SK-N-SH (cell line): ENCODE results near the gene TAOK1. TPM values are rescaled to one million over a fixed set of nuclear protein-coding genes. Genes with fewer than 3 reads are reported as not detected.

Experiments
- CTCF ChIA-PET: fragments of 300-600, 350-600 bp; formaldehyde crosslinking; extraction: SDS; loops from one replicate; lab custom pipeline; 2021; lab: Yijun Ruan, JAX
- POLR2A ChIA-PET: fragments of 350-600 bp; sonication (Branson Sonifier 250); formaldehyde crosslinking; extraction: SDS; loops from one replicate; lab custom pipeline; 2020; ENCODE audit warnings: antibody characterized with exemption, inconsistent platforms; lab: Yijun Ruan, JAX
- DNase-seq: peaks from one replicate; pipeline ENCODE4 v3.0.0; 2012
- H2AFZ ChIP-seq: fragments of 200-600 bp; sonication (generic); 2 replicates; pipeline ENCODE4 v1.8.1; 2016; ENCODE audit warnings: antibody characterized with exemption, mild to moderate bottlenecking, low read depth
- H3F3A ChIP-seq: fragments of 200-600 bp; sonication (generic); replicated peaks from 2 replicates; pipeline ENCODE3; 2016; ENCODE audit warnings: antibody characterized with exemption, mild to moderate bottlenecking; ENCODE audit not compliant: insufficient read depth
- H3K27ac ChIP-seq, 2 experiments: fragments of 200-500 bp in 1 of 2; fragments of 200-600 bp in 1 of 2; sonication (Bioruptor generic) in 1 of 2; sonication (generic), shearing (Covaris generic) in 1 of 2; 2 replicates each; pipeline versions ENCODE4 v1.5.1 to v1.6.1; 2014 to 2016; ENCODE audit warnings: low read depth in 2 of 2, inconsistent platforms in 1 of 2, low read length in 1 of 2, mild to moderate bottlenecking in 1 of 2, mixed read lengths in 1 of 2
- H3K27me3 ChIP-seq: fragments of 200-600 bp; sonication (generic), shearing (Covaris generic); 2 replicates; pipeline ENCODE4 v1.6.1; 2016; ENCODE audit warnings: mixed run types; ENCODE audit not compliant: insufficient read depth
- H3K36me3 ChIP-seq, 2 experiments: fragments of 200-500 bp in 1 of 2; fragments of 200-600 bp in 1 of 2; sonication (Bioruptor generic) in 1 of 2; sonication (generic) in 1 of 2; replicated peaks in 1 of 2; 2 replicates each; pipeline versions ENCODE3 to v1.5.1; 2014 to 2016; ENCODE audit warnings: low read length in 1 of 2, mild to moderate bottlenecking in 1 of 2; ENCODE audit not compliant: insufficient read depth in 2 of 2, control insufficient read depth in 1 of 2
- H3K4me1 ChIP-seq, 2 experiments: fragments of 200-500 bp in 1 of 2; fragments of 200-600 bp in 1 of 2; sonication (Bioruptor generic) in 1 of 2; sonication (generic), shearing (Covaris generic) in 1 of 2; 2 replicates each; pipeline versions ENCODE4 v1.5.1 to v1.6.1; 2014 to 2016; ENCODE audit warnings: low read depth in 1 of 2, low read length in 1 of 2, mixed run types in 1 of 2; ENCODE audit not compliant: insufficient read depth in 2 of 2, control insufficient read depth in 1 of 2
- H3K4me2 ChIP-seq: fragments of 200-600 bp; sonication (generic), shearing (Covaris generic); 2 replicates; pipeline ENCODE4 v1.6.1; 2017; ENCODE audit warnings: mixed run types
- H3K4me3 ChIP-seq, 2 experiments: fragments of 200-500 bp in 1 of 2; fragments of 200-600 bp in 1 of 2; sonication (Bioruptor generic) in 1 of 2; sonication (generic), shearing (Covaris generic) in 1 of 2; 2 replicates each; pipeline versions ENCODE4 v1.5.1 to v1.8.1; 2014 to 2016; ENCODE audit warnings: low read depth in 2 of 2, inconsistent platforms in 1 of 2, low read length in 1 of 2, mild to moderate bottlenecking in 1 of 2, mixed read lengths in 1 of 2, moderate library complexity in 1 of 2
- H3K79me2 ChIP-seq: fragments of 200-600 bp; sonication (generic); 2 replicates; pipeline ENCODE4 v1.8.1; 2017; ENCODE audit warnings: mild to moderate bottlenecking; ENCODE audit not compliant: insufficient read depth
- H3K9ac ChIP-seq: fragments of 200-600 bp; sonication (generic); 2 replicates; pipeline ENCODE4 v1.6.1; 2017; ENCODE audit warnings: mixed run types
- H3K9me2 ChIP-seq: fragments of 200-600 bp; sonication (generic); 2 replicates; pipeline ENCODE4 v1.6.1; 2017; ENCODE audit warnings: mixed run types
- H3K9me3 ChIP-seq: fragments of 200-600 bp; sonication (generic); 2 replicates; pipeline ENCODE4 v1.6.1; 2017; ENCODE audit warnings: mixed run types, mild to moderate bottlenecking, moderate library complexity
- H4K20me1 ChIP-seq: fragments of 200-600 bp; sonication (generic); 2 replicates; pipeline ENCODE4 v1.6.1; 2017; ENCODE audit warnings: mild to moderate bottlenecking, mixed run types; ENCODE audit not compliant: insufficient read depth
- FOXJ3 ChIP-seq: sonication (generic); formaldehyde crosslinking; IDR thresholded peaks from 2 replicates; pipeline ENCODE4 v1.5.1; 2020; ENCODE audit warnings: mild to moderate bottlenecking, missing genetic modification reagents
- FOXM1 ChIP-seq: IDR thresholded peaks from 2 replicates; pipeline ENCODE4 v1.4.0; 2012; ENCODE audit warnings: low read depth, mild to moderate bottlenecking
- IRF3 ChIP-seq: fragments of 150-350 bp; IDR thresholded peaks from 2 replicates; pipeline ENCODE4 v1.6.1; 2016; ENCODE audit warnings: mild to moderate bottlenecking, low read depth, low read length
- JUND ChIP-seq: IDR thresholded peaks from 2 replicates; pipeline ENCODE4 v1.4.0; 2012
- NFIC ChIP-seq: IDR thresholded peaks from 2 replicates; pipeline ENCODE4 v1.4.0; 2012; ENCODE audit warnings: borderline replicate concordance
- NRF1 ChIP-seq: IDR thresholded peaks from 2 replicates; pipeline ENCODE4 v1.6.1; 2012; ENCODE audit warnings: low read depth, mild to moderate bottlenecking, low read length
- RAD21 ChIP-seq: IDR thresholded peaks from 2 replicates; pipeline ENCODE4 v1.6.1; 2012; ENCODE audit warnings: mild to moderate bottlenecking, low read length
- RCOR1 ChIP-seq: fragments of 150-350 bp; IDR thresholded peaks from 2 replicates; pipeline ENCODE4 v1.6.1; 2017; ENCODE audit warnings: antibody characterized with exemption, low read length
- SMC3 ChIP-seq: IDR thresholded peaks from 2 replicates; pipeline ENCODE4 v1.6.1; 2012; ENCODE audit warnings: low read depth, low read length, improper control_type of control experiment
- TCF12 ChIP-seq: IDR thresholded peaks from 2 replicates; pipeline ENCODE4 v1.4.0; 2012
- YY1 ChIP-seq: IDR thresholded peaks from 2 replicates; pipeline ENCODE4 v1.4.0; 2012; ENCODE audit warnings: low read depth, mild to moderate bottlenecking
- WGBS: methylation state at CpG from one replicate; pipeline ENCODE4 v1.1.6; 2017; ENCODE audit warnings: low lambda C conversion rate; 5-methylcytosine and 5-hydroxymethylcytosine counted together
- polyA plus RNA-seq, 3 experiments: library from polyadenylated mRNA; depleted of rRNA; stranded (reverse); fragments of >200 nt; gene quantifications; 2 replicates each; pipeline ENCODE4 v1.2.3, GENCODE V29; 2012
- TF ChIP-seq, protein P1 (sequence below): fragments of 200-600 bp; sonication (generic); IDR thresholded peaks from 2 replicates; pipeline ENCODE4 v1.6.1; 2017; ENCODE audit warnings: antibody characterized with exemption, mild to moderate bottlenecking, moderate library complexity
- TF ChIP-seq, protein P2 (sequence below): IDR thresholded peaks from 2 replicates; pipeline ENCODE4 v1.4.0; 2012; ENCODE audit warnings: low read depth
- TF ChIP-seq, protein P3 (sequence below): IDR thresholded peaks from 2 replicates; pipeline ENCODE4; 2012
- TF ChIP-seq, protein P4 (sequence below): fragments of 150-350 bp; IDR thresholded peaks from 2 replicates; pipeline ENCODE4 v1.6.1; 2017; ENCODE audit warnings: antibody characterized with exemption, low read length, low read depth, borderline replicate concordance

The TAOK1 gene
- polyA plus RNA-seq, 1 of the 3 experiments (the other 2 are of a cell fraction), result 5.9 TPM

DNA sequence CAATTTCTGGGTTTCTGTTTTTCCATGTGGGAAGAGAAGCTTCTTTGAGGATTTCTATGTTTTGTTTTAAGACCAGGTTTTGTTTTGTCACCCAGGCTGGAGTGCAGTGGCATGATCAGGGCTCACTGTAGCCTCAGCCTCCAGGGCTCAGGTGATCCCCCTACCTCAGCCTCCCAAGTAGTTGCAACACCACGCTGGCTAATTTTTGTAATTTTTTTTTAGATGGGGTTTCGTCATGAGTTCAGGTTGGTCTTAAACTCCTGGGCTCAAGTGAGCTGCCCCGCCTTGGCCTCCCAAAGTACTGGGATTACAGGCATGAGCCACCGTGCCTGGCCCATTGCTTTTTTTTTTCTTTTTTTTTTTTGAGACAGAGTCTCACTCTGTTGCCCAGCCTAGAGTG, 25.5 kb upstream of the TAOK1 start:
- ChIA-PET CTCF (interaction anchor here (1.2 kb wide), 1 partner anchor 74 kb away, joined by 4 read pairs; no protein-coding TSS in a partner anchor), POLR2A (interaction anchor here (0.8 kb wide), 1 partner anchor 26 kb away, joined by 3 read pairs; the partner anchor contains the start of gene TAOK1)
- Histone ChIP-seq H3K4me1 (no peaks in the 10 kb centered on the region; a peak in 1 of 4 replicates), H3K4me3 (no peak overlapping the region), H3K36me3 (no peaks in the 10 kb centered on the region), H3K27me3 (no peaks in the 10 kb centered on the region), H3K27ac (no peak overlapping the region), H3K4me2 (no peak overlapping the region), H2AFZ (no peak overlapping the region), H3K79me2 (no peaks in the 10 kb centered on the region), H3K9ac (no peak overlapping the region), H3K9me2 (no peaks in the 10 kb centered on the region), H3K9me3 (no peaks in the 10 kb centered on the region), H4K20me1 (no peaks in the 10 kb centered on the region), H3F3A (peaks cover 6% of the 10 kb centered on the region)
- 84% methylated on average over 4 of the region's 4 CpGs for WGBS
- DNase-seq, result no peak
- TF ChIP-seq IRF3 (no peak), FOXM1 (no peak), NFIC (no peak), RCOR1 (no peak), TCF12 (no peak), RAD21 (no peak), JUND (no peak), YY1 (no peak), NRF1 (no peak), SMC3 (no peak), FOXJ3 (CRISPR knock-in tag) (no peak)
- TF ChIP-seq, protein P1, sequence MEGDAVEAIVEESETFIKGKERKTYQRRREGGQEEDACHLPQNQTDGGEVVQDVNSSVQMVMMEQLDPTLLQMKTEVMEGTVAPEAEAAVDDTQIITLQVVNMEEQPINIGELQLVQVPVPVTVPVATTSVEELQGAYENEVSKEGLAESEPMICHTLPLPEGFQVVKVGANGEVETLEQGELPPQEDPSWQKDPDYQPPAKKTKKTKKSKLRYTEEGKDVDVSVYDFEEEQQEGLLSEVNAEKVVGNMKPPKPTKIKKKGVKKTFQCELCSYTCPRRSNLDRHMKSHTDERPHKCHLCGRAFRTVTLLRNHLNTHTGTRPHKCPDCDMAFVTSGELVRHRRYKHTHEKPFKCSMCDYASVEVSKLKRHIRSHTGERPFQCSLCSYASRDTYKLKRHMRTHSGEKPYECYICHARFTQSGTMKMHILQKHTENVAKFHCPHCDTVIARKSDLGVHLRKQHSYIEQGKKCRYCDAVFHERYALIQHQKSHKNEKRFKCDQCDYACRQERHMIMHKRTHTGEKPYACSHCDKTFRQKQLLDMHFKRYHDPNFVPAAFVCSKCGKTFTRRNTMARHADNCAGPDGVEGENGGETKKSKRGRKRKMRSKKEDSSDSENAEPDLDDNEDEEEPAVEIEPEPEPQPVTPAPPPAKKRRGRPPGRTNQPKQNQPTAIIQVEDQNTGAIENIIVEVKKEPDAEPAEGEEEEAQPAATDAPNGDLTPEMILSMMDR, result no peak
- TF ChIP-seq, protein P2, sequence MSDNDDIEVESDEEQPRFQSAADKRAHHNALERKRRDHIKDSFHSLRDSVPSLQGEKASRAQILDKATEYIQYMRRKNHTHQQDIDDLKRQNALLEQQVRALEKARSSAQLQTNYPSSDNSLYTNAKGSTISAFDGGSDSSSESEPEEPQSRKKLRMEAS, result no peak
- TF ChIP-seq, protein P3, sequence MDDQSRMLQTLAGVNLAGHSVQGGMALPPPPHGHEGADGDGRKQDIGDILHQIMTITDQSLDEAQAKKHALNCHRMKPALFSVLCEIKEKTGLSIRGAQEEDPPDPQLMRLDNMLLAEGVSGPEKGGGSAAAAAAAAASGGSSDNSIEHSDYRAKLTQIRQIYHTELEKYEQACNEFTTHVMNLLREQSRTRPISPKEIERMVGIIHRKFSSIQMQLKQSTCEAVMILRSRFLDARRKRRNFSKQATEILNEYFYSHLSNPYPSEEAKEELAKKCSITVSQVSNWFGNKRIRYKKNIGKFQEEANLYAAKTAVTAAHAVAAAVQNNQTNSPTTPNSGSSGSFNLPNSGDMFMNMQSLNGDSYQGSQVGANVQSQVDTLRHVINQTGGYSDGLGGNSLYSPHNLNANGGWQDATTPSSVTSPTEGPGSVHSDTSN, result no peak
- TF ChIP-seq, protein P4, sequence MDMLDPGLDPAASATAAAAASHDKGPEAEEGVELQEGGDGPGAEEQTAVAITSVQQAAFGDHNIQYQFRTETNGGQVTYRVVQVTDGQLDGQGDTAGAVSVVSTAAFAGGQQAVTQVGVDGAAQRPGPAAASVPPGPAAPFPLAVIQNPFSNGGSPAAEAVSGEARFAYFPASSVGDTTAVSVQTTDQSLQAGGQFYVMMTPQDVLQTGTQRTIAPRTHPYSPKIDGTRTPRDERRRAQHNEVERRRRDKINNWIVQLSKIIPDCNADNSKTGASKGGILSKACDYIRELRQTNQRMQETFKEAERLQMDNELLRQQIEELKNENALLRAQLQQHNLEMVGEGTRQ, result no peak
